ENCODE data around the gene RAB4A.

DNA sequence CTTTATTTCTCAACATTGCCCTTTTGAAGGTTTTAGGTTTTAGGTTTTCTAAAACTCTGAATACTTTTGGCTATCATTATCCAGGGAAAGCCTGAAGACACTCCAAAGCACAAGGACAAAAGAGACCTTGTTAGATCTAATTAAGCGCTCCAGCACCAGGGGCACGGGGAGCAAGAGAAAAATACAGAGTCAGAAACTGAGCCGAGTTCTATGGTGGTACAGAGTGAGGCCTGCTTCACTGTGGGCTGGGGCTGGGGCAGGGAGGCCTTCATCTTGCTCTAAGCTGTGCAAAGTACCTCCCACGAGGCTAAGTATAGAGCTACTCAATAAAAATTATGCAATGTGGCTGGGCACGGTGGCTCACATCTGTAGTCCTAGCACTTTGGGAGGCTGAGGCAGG lies 19.7 kb upstream of the RAB4A start:
- TF ChIP-seq, protein P1, sequence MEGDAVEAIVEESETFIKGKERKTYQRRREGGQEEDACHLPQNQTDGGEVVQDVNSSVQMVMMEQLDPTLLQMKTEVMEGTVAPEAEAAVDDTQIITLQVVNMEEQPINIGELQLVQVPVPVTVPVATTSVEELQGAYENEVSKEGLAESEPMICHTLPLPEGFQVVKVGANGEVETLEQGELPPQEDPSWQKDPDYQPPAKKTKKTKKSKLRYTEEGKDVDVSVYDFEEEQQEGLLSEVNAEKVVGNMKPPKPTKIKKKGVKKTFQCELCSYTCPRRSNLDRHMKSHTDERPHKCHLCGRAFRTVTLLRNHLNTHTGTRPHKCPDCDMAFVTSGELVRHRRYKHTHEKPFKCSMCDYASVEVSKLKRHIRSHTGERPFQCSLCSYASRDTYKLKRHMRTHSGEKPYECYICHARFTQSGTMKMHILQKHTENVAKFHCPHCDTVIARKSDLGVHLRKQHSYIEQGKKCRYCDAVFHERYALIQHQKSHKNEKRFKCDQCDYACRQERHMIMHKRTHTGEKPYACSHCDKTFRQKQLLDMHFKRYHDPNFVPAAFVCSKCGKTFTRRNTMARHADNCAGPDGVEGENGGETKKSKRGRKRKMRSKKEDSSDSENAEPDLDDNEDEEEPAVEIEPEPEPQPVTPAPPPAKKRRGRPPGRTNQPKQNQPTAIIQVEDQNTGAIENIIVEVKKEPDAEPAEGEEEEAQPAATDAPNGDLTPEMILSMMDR (IDR thresholded peaks at IDR 0.05) = no peak
- TF ChIP-seq POLR2A (IDR thresholded peaks at IDR 0.05) = no peak

All from esophagus squamous epithelium (tissue), 4 donors.